Left lung (tissue), 14 donors: ENCODE results near the gene FAIM. TPM values are rescaled to one million over a fixed set of nuclear protein-coding genes. Genes with fewer than 3 reads are reported as not detected.
"Not testable (repeated sequence)": the region's sequence is repeated elsewhere in the genome, so short reads cannot be mapped to it uniquely, and the experiment has no call there.

Source experiments
- ATAC-seq: fragments of 200-7000 bp; cut with Tn5 transposase; one replicate; pipeline ENCODE4 v1.9.1; 2020; ENCODE audit warnings: moderate library complexity
- DNase-seq, 4 donors: peaks; one replicate each; pipeline ENCODE4 v3.0.0-alpha.2; 2013 to 2020
- H3K27ac ChIP-seq, 2 donors: fragments of 200-600 bp; sonication (generic) in 1 of 2; one replicate each; pipeline versions ENCODE4 v1.5.0 to v1.8.0; 2020 to 2021
- H3K27me3 ChIP-seq, 2 donors: fragments of 200-600 bp; sonication (generic) in 1 of 2; one replicate each; pipeline versions ENCODE4 v1.5.0 to v1.8.0; 2020 to 2021
- H3K36me3 ChIP-seq, 2 donors: fragments of 200-600 bp; sonication (generic) in 1 of 2; one replicate each; pipeline versions ENCODE4 v1.5.0 to v1.8.0; 2020 to 2021
- H3K4me1 ChIP-seq, 2 donors: fragments of 200-600 bp; one replicate each; pipeline ENCODE4 v1.8.0; 2021
- H3K4me3 ChIP-seq, 2 donors: fragments of 200-600 bp; sonication (generic) in 1 of 2; one replicate each; pipeline versions ENCODE4 v1.5.0 to v1.8.0; 2020 to 2021; ENCODE audit warnings: mild to moderate bottlenecking in 1 of 2
- H3K9me3 ChIP-seq, 2 donors: fragments of 200-600 bp; sonication (generic) in 1 of 2; one replicate each; pipeline versions ENCODE4 v1.5.0 to v1.8.0; 2020 to 2021
- intact Hi-C, 2 donors: fragments of 100-400 bp; cut with DNase I; formaldehyde crosslinking; loops; one replicate each; pipeline versions ENCODE4 v1.11.2 to v1.14.2; 2022
- long read RNA-seq, 12 donors: library from polyadenylated mRNA in 2 of 12; unstranded in 2 of 12; transcript quantifications; one replicate each; pipeline ENCODE4 v2.0.0 and lab custom pipeline, GENCODE V29; 2019 to 2026
- polyA plus RNA-seq, 6 donors: library from polyadenylated mRNA; unstranded; fragments of 120-200 nt; gene quantifications; one replicate each; pipeline ENCODE4 v1.2.1, GENCODE V29; 2013; ENCODE audit not compliant: insufficient read length in 6 of 6
- total RNA-seq, 2 donors: library from RNA; stranded (reverse); fragmentation: NEBNext Ultra II Directional; extraction: Animal tissue kit (Norgen Biotek cat#: 25700); gene quantifications; one replicate each; pipeline ENCODE4 v1.2.1, GENCODE V29; 2021
- TF ChIP-seq, protein P1 (sequence below), 2 donors: fragments of 200-600 bp; sonication (generic) in 1 of 2; IDR thresholded peaks; one replicate each; pipeline versions ENCODE4 v1.5.0 to v1.8.0; 2021; ENCODE audit warnings: antibody characterized with exemption in 2 of 2
- donor health status: DM: no; HTN: yes; CAD: no.
- donor health status: DM: no; HTN: no; CAD: no.

Gene FAIM, protein sequence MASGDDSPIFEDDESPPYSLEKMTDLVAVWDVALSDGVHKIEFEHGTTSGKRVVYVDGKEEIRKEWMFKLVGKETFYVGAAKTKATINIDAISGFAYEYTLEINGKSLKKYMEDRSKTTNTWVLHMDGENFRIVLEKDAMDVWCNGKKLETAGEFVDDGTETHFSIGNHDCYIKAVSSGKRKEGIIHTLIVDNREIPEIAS
- total RNA-seq (10 to 100 TPM; 11.6 to 16.0 TPM), polyA plus RNA-seq (10 to 100 TPM; 31.3 to 38.5 (median 35.0) TPM)
- long read RNA-seq, donor 1, transcript FAIM-203 (5 exons, 927 nt), result major isoform, 12 of 21 reads
- long read RNA-seq, donor 1, partial matches to known transcripts, result 5 of 21 reads
- long read RNA-seq, donor 1, other reads (novel, unspliced or antisense), result 0 of 21 reads
- long read RNA-seq, donor 2, transcript FAIM-204 (5 exons, 946 nt), result major isoform, 8 of 12 reads
- long read RNA-seq, donor 2, partial matches to known transcripts, result 0 of 12 reads
- long read RNA-seq, donor 2, other reads (novel, unspliced or antisense), result 0 of 12 reads
- long read RNA-seq, donor 3, transcript FAIM-204 (5 exons, 946 nt), result major isoform, 6 of 9 reads
- long read RNA-seq, donor 3, partial matches to known transcripts, result 0 of 9 reads
- long read RNA-seq, donor 3, other reads (novel, unspliced or antisense), result 0 of 9 reads
- long read RNA-seq, donor 4, transcript FAIM-204 (5 exons, 946 nt), result major isoform, 8 of 15 reads
- long read RNA-seq, donor 4, partial matches to known transcripts, result 3 of 15 reads
- long read RNA-seq, donor 4, other reads (novel, unspliced or antisense), result 2 of 15 reads
- long read RNA-seq, donor 5, transcript FAIM-204 (5 exons, 946 nt), result major isoform, 11 of 16 reads
- long read RNA-seq, donor 5, partial matches to known transcripts, result 0 of 16 reads
- long read RNA-seq, donor 5, other reads (novel, unspliced or antisense), result 0 of 16 reads
- long read RNA-seq, donor 6, transcript FAIM-204 (5 exons, 946 nt), result major isoform, 9 of 14 reads
- long read RNA-seq, donor 6, transcript FAIM-203 (5 exons, 927 nt), result minor isoform, 5 of 14 reads
- long read RNA-seq, donor 6, partial matches to known transcripts, result 0 of 14 reads
- long read RNA-seq, donor 6, other reads (novel, unspliced or antisense), result 0 of 14 reads
- long read RNA-seq, donor 7, transcript FAIM-203 (5 exons, 927 nt), result major isoform, 5 of 10 reads
- long read RNA-seq, donor 7, partial matches to known transcripts, result 0 of 10 reads
- long read RNA-seq, donor 7, other reads (novel, unspliced or antisense), result 0 of 10 reads
- long read RNA-seq, donor 8, transcript FAIM-204 (5 exons, 946 nt), result minor isoform, 5 of 13 reads
- long read RNA-seq, donor 8, transcript FAIM-203 (5 exons, 927 nt), result major isoform, 8 of 13 reads
- long read RNA-seq, donor 8, partial matches to known transcripts, result 0 of 13 reads
- long read RNA-seq, donor 8, other reads (novel, unspliced or antisense), result 0 of 13 reads
- long read RNA-seq, donor 9, result 0 reads
- long read RNA-seq, donor 10, transcript FAIM-204 (5 exons, 946 nt), result major isoform, 8 of 12 reads
- long read RNA-seq, donor 10, partial matches to known transcripts, result 2 of 12 reads
- long read RNA-seq, donor 10, other reads (novel, unspliced or antisense), result 1 of 12 reads
- long read RNA-seq, donor 11, transcript FAIM-204 (5 exons, 946 nt), result major isoform, 8 of 12 reads
- long read RNA-seq, donor 11, partial matches to known transcripts, result 0 of 12 reads
- long read RNA-seq, donor 11, other reads (novel, unspliced or antisense), result 0 of 12 reads
- long read RNA-seq, donor 12, transcript FAIM-203 (5 exons, 927 nt), result major isoform, 5 of 9 reads
- long read RNA-seq, donor 12, partial matches to known transcripts, result 0 of 9 reads
- long read RNA-seq, donor 12, other reads (novel, unspliced or antisense), result 0 of 9 reads

DNA sequence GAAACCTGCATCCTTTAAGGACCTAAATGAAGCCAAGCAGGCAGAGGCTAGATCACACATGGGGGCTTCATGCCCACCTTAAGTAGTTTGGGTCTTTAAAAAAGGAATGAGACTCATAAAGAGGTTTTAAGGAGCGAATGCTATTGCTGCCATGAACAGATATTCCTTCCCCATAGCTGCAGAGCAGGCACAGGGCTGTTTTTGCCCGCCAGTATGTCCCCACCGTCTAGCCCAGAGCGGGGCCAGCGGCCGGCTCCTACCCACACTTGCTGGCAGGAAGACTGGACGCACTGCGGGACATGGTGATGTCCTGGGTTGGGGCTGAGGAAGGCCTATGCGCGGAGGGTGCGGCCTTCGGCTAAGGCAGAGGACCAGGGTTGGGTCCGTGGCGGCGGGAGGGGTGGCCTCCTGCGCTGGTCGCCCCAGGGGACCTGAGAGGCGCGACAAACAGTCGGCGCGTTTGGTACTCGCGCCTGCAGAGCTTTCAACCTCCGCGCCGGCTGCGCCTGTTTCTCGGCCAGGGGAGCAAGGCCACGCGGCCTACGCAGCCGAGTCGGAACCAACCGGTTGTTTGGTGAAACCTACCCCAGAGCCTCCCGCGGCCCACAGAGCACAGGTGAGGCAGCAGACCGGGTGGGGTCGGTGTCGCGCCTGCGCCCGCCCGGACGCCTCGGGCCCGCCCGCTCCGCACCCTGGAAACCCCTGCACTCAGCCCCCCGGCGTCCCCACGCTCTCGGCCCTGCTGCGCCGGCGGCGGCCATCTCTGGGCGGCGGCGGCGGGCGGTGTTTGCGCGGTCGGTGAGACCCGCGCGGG lies at the start of gene FAIM:
TSS of gene FAIM (plus strand) at position 450 of the 814 bp plus-strand sequence. CDS start 10,956 bp downstream, outside the sequence.
- peaks cover 0 to 9% of the 10 kb centered on the region in 2 donors for H3K27me3 ChIP-seq
- peak; percentile 69 to 91 (median 78) for DNase-seq
- intact Hi-C loops, result no loop called here
- peak within 1 kb of the TSS; percentile 92 to 94 for H3K27ac ChIP-seq
- peaks cover 4 to 12% of the 10 kb centered on the region in 2 donors for H3K4me1 ChIP-seq
- no peaks in the 10 kb centered on the region for H3K9me3 ChIP-seq
- ATAC-seq, result peak; percentile 88
- TF ChIP-seq, protein P1, sequence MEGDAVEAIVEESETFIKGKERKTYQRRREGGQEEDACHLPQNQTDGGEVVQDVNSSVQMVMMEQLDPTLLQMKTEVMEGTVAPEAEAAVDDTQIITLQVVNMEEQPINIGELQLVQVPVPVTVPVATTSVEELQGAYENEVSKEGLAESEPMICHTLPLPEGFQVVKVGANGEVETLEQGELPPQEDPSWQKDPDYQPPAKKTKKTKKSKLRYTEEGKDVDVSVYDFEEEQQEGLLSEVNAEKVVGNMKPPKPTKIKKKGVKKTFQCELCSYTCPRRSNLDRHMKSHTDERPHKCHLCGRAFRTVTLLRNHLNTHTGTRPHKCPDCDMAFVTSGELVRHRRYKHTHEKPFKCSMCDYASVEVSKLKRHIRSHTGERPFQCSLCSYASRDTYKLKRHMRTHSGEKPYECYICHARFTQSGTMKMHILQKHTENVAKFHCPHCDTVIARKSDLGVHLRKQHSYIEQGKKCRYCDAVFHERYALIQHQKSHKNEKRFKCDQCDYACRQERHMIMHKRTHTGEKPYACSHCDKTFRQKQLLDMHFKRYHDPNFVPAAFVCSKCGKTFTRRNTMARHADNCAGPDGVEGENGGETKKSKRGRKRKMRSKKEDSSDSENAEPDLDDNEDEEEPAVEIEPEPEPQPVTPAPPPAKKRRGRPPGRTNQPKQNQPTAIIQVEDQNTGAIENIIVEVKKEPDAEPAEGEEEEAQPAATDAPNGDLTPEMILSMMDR (IDR thresholded peaks at IDR 0.05), result no peak
- H3K4me3 ChIP-seq, result peak within 1 kb of the TSS; percentile 59 to 63
- no peaks in the 10 kb centered on the region for H3K36me3 ChIP-seq

DNA sequence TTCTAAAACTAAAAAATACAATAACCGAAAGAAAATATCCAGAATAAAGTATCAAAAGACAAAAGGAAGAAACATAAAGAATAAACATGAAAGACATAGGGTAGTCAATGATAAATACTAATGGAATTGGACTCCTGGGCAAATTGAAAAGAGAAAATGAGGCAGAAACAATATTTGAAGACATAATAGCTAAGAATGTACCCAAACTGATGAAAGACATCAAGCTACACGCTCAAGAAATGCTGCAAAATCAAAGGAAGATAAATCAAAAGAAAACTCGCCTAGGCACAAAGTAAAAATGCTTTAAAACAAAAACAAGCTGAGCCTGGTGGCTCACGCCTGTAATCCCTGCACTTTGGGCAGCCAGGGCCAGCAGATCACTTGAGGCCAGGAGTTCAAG lies 49.4 kb upstream of the FAIM start:
- peaks cover 0 to 55% of the 10 kb centered on the region in 2 donors for H3K9me3 ChIP-seq
- intact Hi-C loops, result no loop called here
- no peak for ATAC-seq
- H3K4me3 ChIP-seq, result no peak overlapping the region
- H3K36me3 ChIP-seq, result peaks cover 0 to 13% of the 10 kb centered on the region in 2 donors
- DNase-seq, result no peak
- H3K4me1 ChIP-seq, result no peaks in the 10 kb centered on the region
- TF ChIP-seq, protein P1 (IDR thresholded peaks at IDR 0.05), result no peak
- H3K27ac ChIP-seq, result no peak overlapping the region
- H3K27me3 ChIP-seq, result no peaks in the 10 kb centered on the region

DNA sequence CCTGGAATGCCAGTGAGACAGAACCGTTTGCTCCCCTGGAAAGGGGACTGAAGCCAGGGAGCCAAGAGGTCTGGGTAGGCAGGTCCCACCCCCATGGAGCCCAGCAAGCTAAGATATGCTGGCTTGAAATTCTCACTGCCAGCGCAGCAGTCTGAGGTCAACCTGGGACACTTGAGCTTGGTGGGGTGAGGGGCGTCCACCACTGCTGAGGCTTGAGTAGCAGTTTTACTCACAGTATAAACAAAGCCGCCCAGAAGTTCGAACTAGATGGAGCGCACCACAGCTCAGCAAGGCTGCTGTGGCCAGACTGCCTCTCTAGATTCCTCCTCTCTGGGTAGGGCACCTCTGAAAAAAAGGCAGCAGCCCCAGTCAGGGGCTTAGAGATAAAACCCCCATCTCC lies 48.1 kb upstream of the FAIM start:
- DNase-seq (no peak), ATAC-seq (peak; percentile 75)
- intact Hi-C loops, result no loop called here
- H3K4me3 ChIP-seq, result no peak overlapping the region
- no peak overlapping the region for H3K27ac ChIP-seq
- peaks cover 0 to 48% of the 10 kb centered on the region in 2 donors for H3K9me3 ChIP-seq
- no peaks in the 10 kb centered on the region for H3K27me3 ChIP-seq
- H3K4me1 ChIP-seq, result no peaks in the 10 kb centered on the region
- TF ChIP-seq, protein P1 (IDR thresholded peaks at IDR 0.05), result no peak
- peaks cover 0 to 13% of the 10 kb centered on the region in 2 donors for H3K36me3 ChIP-seq

DNA sequence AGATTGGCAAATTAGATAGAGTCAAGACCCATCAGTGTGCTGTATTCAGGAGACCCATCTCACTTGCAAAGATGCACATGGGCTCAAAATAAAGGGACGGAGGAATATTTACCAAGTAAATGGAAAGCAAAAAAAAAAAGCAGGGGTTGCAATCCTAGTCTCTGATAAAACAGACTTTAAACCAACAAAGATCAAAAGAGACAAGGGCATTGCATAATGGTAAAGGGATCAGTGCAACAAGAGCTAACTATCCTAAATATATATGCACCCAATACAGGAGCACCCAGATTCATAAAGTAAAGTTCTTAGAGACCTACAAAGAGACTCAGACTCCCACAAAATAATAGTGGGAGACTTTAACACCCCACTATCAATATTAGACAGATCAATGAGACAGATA lies 45.7 kb upstream of the FAIM start:
- H3K9me3 ChIP-seq, result peaks cover 0 to 28% of the 10 kb centered on the region in 2 donors
- H3K4me3 ChIP-seq, H3K4me1 ChIP-seq, ATAC-seq, DNase-seq, intact Hi-C loops, H3K27me3 ChIP-seq: not testable (repeated sequence)
- peaks cover 0 to 11% of the 10 kb centered on the region in 2 donors for H3K36me3 ChIP-seq
- H3K27ac ChIP-seq, result peak overlapping the region in 1 of 2 donors; percentile 26

DNA sequence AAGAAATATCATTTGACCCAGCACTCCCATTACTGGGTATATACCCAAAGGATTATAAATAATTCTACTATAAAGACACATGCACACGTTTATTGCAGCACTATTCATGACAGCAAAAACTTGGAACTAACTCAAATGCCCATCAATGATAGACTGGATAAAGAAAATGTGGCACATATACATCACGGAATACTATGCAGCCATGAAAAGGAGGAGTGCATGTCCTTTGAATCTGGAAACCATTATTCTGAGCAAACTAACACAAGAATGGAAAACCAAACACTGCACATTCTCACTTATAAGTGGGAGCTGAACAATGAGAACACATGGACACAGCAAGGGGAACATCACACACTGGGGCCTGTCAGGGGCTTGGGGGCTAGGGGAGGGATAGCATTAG lies 42.3 kb upstream of the FAIM start:
- intact Hi-C loops, H3K36me3 ChIP-seq, H3K27me3 ChIP-seq, DNase-seq, ATAC-seq, H3K27ac ChIP-seq, H3K4me1 ChIP-seq, H3K4me3 ChIP-seq, H3K9me3 ChIP-seq: not testable (repeated sequence)
